Endothelial cell of umbilical vein (primary cell): ENCODE data around the gene CNTNAP2. TPM values are rescaled to one million over a fixed set of nuclear protein-coding genes. Genes with fewer than 3 reads are reported as not detected.

ENCODE experiments used
- BruUV-seq: library from RNA; stranded (reverse); fragments of 400-500 nt; replicated peaks from 2 replicates; lab custom pipeline; 2021; lab: Mats Ljungman, UMichigan
- CTCF ChIA-PET: fragments of 300-600, 350-600 bp; sonication (Branson Sonifier 250); formaldehyde crosslinking; loops from one replicate; lab custom pipeline; 2021; ENCODE audit warnings: antibody characterized with exemption, inconsistent platforms; lab: Charles Lee
- POLR2A ChIA-PET: fragments of 300-600, 350-600 bp; sonication (Branson Sonifier 250); formaldehyde crosslinking; loops from one replicate; lab custom pipeline; 2021; ENCODE audit warnings: antibody characterized with exemption, inconsistent platforms; lab: Charles Lee
- DNase-seq: peaks from one replicate; pipeline ENCODE4 v3.0.0-alpha.2; 2011; ENCODE audit warnings: low read depth, low spot score
- FAIRE-seq: peaks from 2 replicates; lab custom pipeline; 2011; peaks lifted over from hg19 to GRCh38; lab: Jason Lieb, UNC
- H2AFZ ChIP-seq: 2 replicates; pipeline ENCODE4 v1.6.0; 2012; ENCODE audit warnings: low read depth, low read length, control low read depth, inconsistent platforms
- H3K27ac ChIP-seq: 2 replicates; pipeline ENCODE4 v1.5.1; 2011; ENCODE audit warnings: low read depth, mild to moderate bottlenecking, control low read depth, low read length, moderate library complexity; ENCODE audit not compliant: insufficient read depth
- H3K27me3 ChIP-seq, 2 experiments: 2 replicates each; pipeline versions ENCODE4 v1.6.0 to v1.6.1; 2011; ENCODE audit warnings: low read length in 2 of 2, mixed read lengths in 1 of 2; ENCODE audit not compliant: control insufficient read depth in 2 of 2, insufficient read depth in 2 of 2
- H3K36me3 ChIP-seq, 2 experiments: 2 replicates in 1 of 2; 3 replicates in 1 of 2; pipeline ENCODE4 v1.5.1; 2011; ENCODE audit warnings: low read length in 2 of 2, mild to moderate bottlenecking in 1 of 2, moderate library complexity in 1 of 2; ENCODE audit not compliant: control insufficient read depth in 2 of 2, insufficient read depth in 2 of 2; ENCODE audit errors: extremely low read depth in 1 of 2
- H3K4me1 ChIP-seq: 3 replicates; pipeline ENCODE4 v1.5.1; 2011; ENCODE audit warnings: mild to moderate bottlenecking, low read length; ENCODE audit not compliant: control insufficient read depth, insufficient read depth; ENCODE audit errors: extremely low read depth
- H3K4me2 ChIP-seq: 2 replicates; pipeline ENCODE4 v1.6.1; 2011; ENCODE audit warnings: low read length, control low read depth, mixed read lengths; ENCODE audit not compliant: insufficient read depth
- H3K4me3 ChIP-seq, 3 experiments: fragments of 200-600 bp in 1 of 3; sonication (generic), shearing (Covaris generic) in 1 of 3; replicated peaks in 1 of 3; 2 replicates each; pipeline ENCODE4 v1.5.1; 2011 to 2016; ENCODE audit warnings: control low read depth in 3 of 3, low read length in 3 of 3, mild to moderate bottlenecking in 2 of 3, inconsistent platforms in 1 of 3, low read depth in 1 of 3, moderate library complexity in 1 of 3; ENCODE audit not compliant: insufficient read depth in 1 of 3
- H3K79me2 ChIP-seq: 2 replicates; pipeline ENCODE4 v1.6.0; 2012; ENCODE audit warnings: low read length, inconsistent platforms; ENCODE audit not compliant: control insufficient read depth, insufficient read depth
- H3K9ac ChIP-seq: replicated peaks from 2 replicates; pipeline ENCODE3; 2011; ENCODE audit warnings: low read length, control low read depth; ENCODE audit not compliant: insufficient read depth; ENCODE audit errors: extremely low read depth
- H3K9me1 ChIP-seq: replicated peaks from 3 replicates; pipeline ENCODE4 v1.6.0; 2011; ENCODE audit warnings: mild to moderate bottlenecking, low read length; ENCODE audit not compliant: control insufficient read depth, insufficient read depth; ENCODE audit errors: extremely low read depth
- H3K9me3 ChIP-seq: replicated peaks from 2 replicates; pipeline ENCODE4 v1.5.1; 2012; ENCODE audit warnings: low read length, inconsistent platforms; ENCODE audit not compliant: control insufficient read depth, insufficient read depth
- H4K20me1 ChIP-seq: replicated peaks from 2 replicates; pipeline ENCODE3; 2011; ENCODE audit warnings: mild to moderate bottlenecking, low read length; ENCODE audit not compliant: control insufficient read depth, insufficient read depth; ENCODE audit errors: extremely low read depth
- CTCF ChIP-seq, 2 donors: IDR thresholded peaks; 1 replicate in 1 of 2; 2 replicates in 1 of 2; pipeline ENCODE4 v1.5.1; 2011; ENCODE audit warnings: low read length in 2 of 2, mild to moderate bottlenecking in 2 of 2, moderate library complexity in 2 of 2, control low read depth in 1 of 2, inconsistent platforms in 1 of 2, low read depth in 1 of 2; ENCODE audit not compliant: insufficient read depth in 1 of 2; ENCODE audit errors: extremely low read depth in 1 of 2
- EZH2 ChIP-seq: IDR thresholded peaks from 2 replicates; pipeline ENCODE4 v1.6.1; 2012; ENCODE audit warnings: borderline replicate concordance, low read depth, mild to moderate bottlenecking, moderate library complexity, low read length, inconsistent platforms; ENCODE audit not compliant: severe bottlenecking
- FOS ChIP-seq: IDR thresholded peaks from 2 replicates; pipeline ENCODE4 v1.6.1; 2011; ENCODE audit warnings: mild to moderate bottlenecking, low read length, moderate library complexity, borderline replicate concordance; ENCODE audit not compliant: insufficient read depth
- GATA2 ChIP-seq: IDR thresholded peaks from 2 replicates; pipeline ENCODE4 v1.7.0; 2011; ENCODE audit warnings: low read depth, mild to moderate bottlenecking, moderate library complexity, mixed read lengths, low read length; ENCODE audit not compliant: insufficient read length, insufficient read depth
- JUN ChIP-seq: IDR thresholded peaks from 2 replicates; pipeline ENCODE4 v1.6.1; 2011; ENCODE audit warnings: borderline replicate concordance, low read depth; ENCODE audit not compliant: insufficient read length, insufficient read depth
- MAX ChIP-seq: IDR thresholded peaks from 2 replicates; pipeline ENCODE4 v1.6.1; 2011; ENCODE audit not compliant: insufficient read depth, insufficient read length
- MYC ChIP-seq: IDR thresholded peaks from one replicate; pipeline ENCODE4 v1.6.1; 2011; ENCODE audit warnings: mild to moderate bottlenecking, low read depth, low read length
- POLR2A ChIP-seq: IDR thresholded peaks from 2 replicates; pipeline ENCODE4 v1.6.1; 2012; ENCODE audit warnings: low read depth, mild to moderate bottlenecking, control low read depth, low read length
- POLR2AphosphoS5 ChIP-seq: IDR thresholded peaks from 2 replicates; pipeline ENCODE4 v1.6.1; 2012; ENCODE audit warnings: low read depth, mild to moderate bottlenecking, control low read depth, low read length, moderate library complexity; ENCODE audit not compliant: insufficient read depth
- dilution Hi-C: fragments of 300-500 bp; cut with MboI; formaldehyde crosslinking; loops from one replicate; pipeline ENCODE4 v1.15.0; 2019; ENCODE audit warnings: low sequenced_read_pairs; ENCODE audit not compliant: extremely low pct_ligation_motif_present
- intact Hi-C: fragments of 100-400 bp; cut with micrococcal nuclease; formaldehyde crosslinking; loops from one replicate; pipeline ENCODE4 v1.10.0; 2022
- polyA plus RNA-seq, 4 experiments: library from polyadenylated mRNA; depleted of rRNA in 3 of 4; stranded (reverse) in 3 of 4; unstranded in 1 of 4; fragments of >200 nt; gene quantifications; 2 replicates each; pipeline versions ENCODE4 v1.2.1 to v1.2.3, GENCODE V29; 2011 to 2012; ENCODE audit warnings: missing spikeins in 1 of 4
- total RNA-seq: library from RNA; stranded (reverse); gene quantifications from 2 replicates; pipeline ENCODE4 v1.2.3, GENCODE V29; 2021

CNTNAP2 gene
- total and polyA plus RNA-seq, 2 donors (not counting 3 experiments of a cell fraction or from before 2014, with no cell fraction given), result not detected

- POLR2A ChIA-PET, result no interaction called here
- CTCF ChIA-PET, result no interaction called here
- Histone ChIP-seq H2AFZ (no peak overlapping the region), H4K20me1 (no peaks in the 10 kb centered on the region), H3K9ac (no peak overlapping the region), H3K36me3 (no peaks in the 10 kb centered on the region), H3K27ac (no peak overlapping the region), H3K9me3 (no peaks in the 10 kb centered on the region), H3K79me2 (no peaks in the 10 kb centered on the region), H3K4me3 (no peak overlapping the region), H3K4me2 (no peak overlapping the region), H3K4me1 (no peaks in the 10 kb centered on the region), H3K9me1 (no peaks in the 10 kb centered on the region), H3K27me3 (no peaks in the 10 kb centered on the region)
- DNase-seq (no peak), FAIRE-seq (no peak)
- TF ChIP-seq POLR2A (no peak), MYC (no peak), JUN (no peak), MAX (no peak), EZH2 (no peak), FOS (no peak), GATA2 (no peak), POLR2AphosphoS5 (no peak), CTCF (IDR thresholded peaks at IDR 0.05; ENCODE audit: extremely low read depth in 1 of 2, insufficient read depth in 1 of 2, low read depth in 1 of 2, low read length in 2 of 2) (no peak)
- intact Hi-C loops, result no loop called here
- no TSS peak for BruUV-seq
- dilution Hi-C loops, result no loop called here
These were observed 2320.0 kb downstream of the CNTNAP2 start for GRCh38 chr7:148436571-148436970.
